KG1 (cell line): ENCODE results near the gene ZNF24.

Source experiments
- DNase-seq: peaks from one replicate; lab custom pipeline; 2025; lab: John Stamatoyannopoulos, UW

Gene ZNF24

GRCh38 chr18:35291166-35291565 lies 53.1 kb downstream of the ZNF24 start:
- DNase-seq = no peak

- peak; percentile 93 for DNase-seq
Observed at GRCh38 chr18:35290094-35290735, 54.0 kb downstream of the ZNF24 start, which contains the start of gene ZSCAN30. TSS of gene ZSCAN30 (minus strand) at chr18:35290229. CDS start at chr18:35264352, 25,877 bp downstream.

- DNase-seq = no peak
Observed at GRCh38 chr18:35289727-35290093, 54.5 kb downstream of the ZNF24 start.

GRCh38 chr18:35289293-35289692 lies 54.9 kb downstream of the ZNF24 start:
- no peak for DNase-seq

- DNase-seq = no peak
Observed at GRCh38 chr18:35284841-35285240, 59.4 kb downstream of the ZNF24 start.

- no peak for DNase-seq
Observed at GRCh38 chr18:35283923-35284794, 60.1 kb downstream of the ZNF24 start.

- DNase-seq = no peak
Observed at GRCh38 chr18:35282353-35282752, 61.9 kb downstream of the ZNF24 start.
